Stimulated activated CD4-positive, alpha-beta T cell treated with anti-CD3 and anti-CD28 coated beads, Interleukin-1b, Interleukin-23, amount 100 ng/mL, for 24 hours (primary cell): ENCODE results near the gene KRTAP1-3.
"Not testable (repeated sequence)": the region's sequence is repeated elsewhere in the genome, so short reads cannot be mapped to it uniquely, and the experiment has no call there.

Experiments used
- DNase-seq, 4 experiments: peaks; one replicate each; pipeline ENCODE4 v3.0.0-alpha.2; 2020; ENCODE audit warnings: low read depth in 4 of 4, low spot score in 1 of 4

KRTAP1-3 gene

DNA sequence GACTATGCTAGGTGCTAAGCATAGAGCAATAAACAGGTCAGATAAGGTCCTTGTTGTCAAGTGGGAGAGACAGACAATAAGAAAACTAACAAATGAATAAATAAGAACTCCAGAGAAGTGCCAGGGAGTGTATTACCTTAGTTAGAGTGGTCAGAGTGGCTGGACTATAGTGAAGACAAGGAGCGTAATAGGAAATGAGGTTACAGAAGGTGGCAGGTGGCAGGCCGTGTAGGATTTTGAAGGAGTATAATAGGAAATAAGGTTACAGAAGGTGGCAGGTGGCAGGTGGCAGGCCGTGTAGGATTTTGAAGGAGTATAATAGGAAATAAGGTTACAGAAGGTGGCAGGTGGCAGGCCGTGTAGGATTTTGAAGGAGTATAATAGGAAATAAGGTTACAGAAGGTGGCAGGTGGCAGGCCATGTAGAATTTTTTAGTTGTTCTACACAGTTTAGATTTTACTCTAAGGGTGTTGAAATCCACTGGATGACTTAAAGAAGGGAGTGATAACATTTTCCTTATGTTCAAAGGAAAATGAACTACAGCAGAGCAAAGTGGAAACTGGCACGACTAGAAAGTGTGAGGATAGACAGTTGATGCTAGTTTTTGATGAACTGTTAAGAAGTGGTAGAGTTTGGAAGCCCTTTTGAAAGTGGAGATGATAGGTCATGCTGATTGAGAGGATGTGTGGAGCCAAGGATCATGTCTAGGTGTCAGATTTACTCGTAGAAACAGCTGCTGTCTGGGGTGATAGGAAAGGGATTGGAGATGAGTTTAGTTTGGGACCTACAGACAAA lies 22.2 kb downstream of the KRTAP1-3 start:
- DNase-seq, result no peak

DNA sequence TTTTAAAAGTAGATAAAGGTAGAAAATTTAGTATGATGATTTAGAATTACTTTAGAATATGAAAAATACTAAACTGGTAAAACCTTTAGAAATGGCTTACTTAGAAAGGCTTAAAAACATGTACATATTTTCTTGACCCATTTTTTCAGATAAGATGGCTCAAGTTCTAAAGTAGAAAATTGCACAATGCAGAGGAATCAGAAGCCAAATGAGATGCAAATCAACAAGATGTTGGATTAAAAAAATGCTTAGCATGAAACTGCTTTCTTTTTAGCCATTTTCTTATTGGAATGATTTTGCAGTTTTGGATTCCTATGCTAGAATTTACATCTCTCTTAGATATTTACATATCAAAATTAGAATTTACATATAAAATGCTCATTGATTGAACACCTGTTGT lies 24.2 kb downstream of the KRTAP1-3 start:
- no peak for DNase-seq

DNA sequence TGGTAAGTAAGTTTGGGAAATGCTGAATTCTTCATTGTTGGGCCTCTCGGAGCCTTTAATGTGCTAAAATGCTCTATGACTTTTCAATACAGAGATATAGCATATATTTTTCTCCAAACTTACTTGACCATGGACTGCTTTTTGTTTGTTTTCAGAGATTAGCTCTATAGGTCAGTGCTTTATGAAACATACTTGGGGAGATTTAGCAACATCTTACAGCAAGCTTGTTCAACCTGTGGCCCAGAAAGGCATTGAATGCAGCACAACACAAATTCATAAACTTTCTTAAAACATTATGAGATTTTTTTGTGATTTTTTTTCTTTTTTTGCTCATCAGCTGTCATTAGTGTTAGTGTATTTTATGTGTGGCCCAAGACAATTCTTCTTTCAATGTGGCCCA lies 24.7 kb downstream of the KRTAP1-3 start:
- no peak for DNase-seq

DNA sequence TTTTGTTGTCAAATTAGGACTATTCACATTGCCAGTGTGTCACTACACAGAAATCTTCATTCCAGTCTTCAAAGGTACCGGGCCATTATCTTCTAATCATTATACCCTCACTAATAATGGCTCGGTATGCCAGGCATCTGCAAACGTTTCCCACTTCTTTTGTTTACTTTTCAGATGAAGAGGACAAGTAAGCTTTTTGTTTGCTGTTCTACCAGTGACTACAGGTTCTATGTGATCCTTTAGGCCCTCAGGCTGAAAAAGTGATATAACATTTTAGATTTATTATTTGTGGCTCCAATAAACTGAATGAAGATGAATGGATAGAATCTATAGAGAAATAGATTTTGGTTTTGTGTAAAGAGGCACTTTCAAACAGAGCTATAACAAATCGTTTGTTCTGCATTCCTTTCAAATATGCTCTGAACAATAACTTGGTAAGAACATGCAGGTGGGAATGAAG lies 25.3 kb downstream of the KRTAP1-3 start:
- no peak for DNase-seq

DNA sequence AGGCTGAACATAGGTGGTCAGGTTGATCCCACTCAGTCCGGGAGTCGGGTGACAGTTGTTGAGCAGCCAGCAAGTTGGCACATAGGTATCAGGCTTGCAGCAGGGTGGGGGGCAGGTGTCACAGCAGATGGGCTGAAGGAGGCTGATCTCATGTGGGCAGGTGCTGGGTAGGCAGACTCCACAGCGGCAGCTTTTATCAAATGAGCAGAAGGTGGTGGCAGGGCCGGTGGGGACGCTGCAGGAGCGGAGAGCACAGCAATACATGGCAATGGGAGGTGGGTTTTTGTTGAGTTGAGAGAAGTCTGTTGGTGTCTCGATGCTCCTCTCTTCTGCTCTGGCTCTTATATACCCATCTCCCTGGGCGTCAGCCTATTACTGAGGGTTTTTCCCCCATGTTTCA lies 25.9 kb downstream of the KRTAP1-3 start, which contains the start of gene KRTAP3-1:
Gene KRTAP3-1, minus strand, starts transcription at position 318 of the 400 bp plus-strand sequence. Its CDS starts 54 bp downstream, at position 264.
- DNase-seq, result no peak

GRCh38 chr17:41004397-41004796 lies 30.3 kb downstream of the KRTAP1-3 start:
- DNase-seq, result no peak

- no peak for DNase-seq
These were observed 30.7 kb downstream of the KRTAP1-3 start for GRCh38 chr17:41003926-41004325.

DNA sequence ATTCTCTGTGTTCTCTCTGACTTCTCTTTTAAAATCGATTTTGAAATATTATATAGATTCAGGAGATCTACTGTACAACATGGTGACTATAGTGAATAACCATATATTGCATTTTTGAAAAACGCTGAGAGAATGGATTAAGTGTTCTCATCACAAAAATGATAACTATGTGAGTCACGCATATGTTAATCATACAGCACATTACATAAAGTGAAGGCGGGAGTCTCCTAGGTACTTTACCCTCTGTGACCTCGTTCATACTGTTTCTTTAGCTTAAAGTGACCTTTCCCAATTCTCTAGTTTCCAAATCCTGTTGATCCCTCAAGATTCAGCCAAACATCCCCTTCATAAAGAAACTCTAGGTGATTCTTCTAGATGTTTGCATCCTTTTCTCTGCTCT lies 31.9 kb downstream of the KRTAP1-3 start:
- DNase-seq, result no peak

- no peak for DNase-seq
These were observed 32.9 kb downstream of the KRTAP1-3 start for GRCh38 chr17:41001795-41002194.

DNA sequence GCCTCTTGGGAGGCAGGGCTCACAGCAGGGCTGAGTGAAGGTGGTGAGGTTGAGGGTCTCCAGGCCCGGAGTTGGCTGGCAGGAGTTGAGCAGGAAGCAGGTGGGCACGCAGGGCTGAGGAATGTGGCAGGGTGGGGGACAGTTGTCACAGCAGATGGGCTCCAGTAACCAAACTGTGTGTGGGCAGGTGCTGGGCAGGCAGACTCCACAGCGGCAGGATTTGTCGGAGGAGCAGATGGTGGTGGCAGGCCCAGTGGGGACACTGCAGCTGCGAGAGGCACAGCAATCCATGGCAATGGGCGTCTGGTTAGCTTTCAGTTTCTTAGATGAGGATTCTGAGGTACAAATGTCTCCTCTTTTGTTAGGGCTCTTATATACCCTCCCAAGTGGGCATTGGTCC lies 35.1 kb downstream of the KRTAP1-3 start, which contains the start of gene KRTAP3-2:
Gene KRTAP3-2, minus strand, starts transcription at position 344 of the 400 bp plus-strand sequence. Its CDS starts 53 bp downstream, at position 291.
- not testable (repeated sequence) for DNase-seq

DNA sequence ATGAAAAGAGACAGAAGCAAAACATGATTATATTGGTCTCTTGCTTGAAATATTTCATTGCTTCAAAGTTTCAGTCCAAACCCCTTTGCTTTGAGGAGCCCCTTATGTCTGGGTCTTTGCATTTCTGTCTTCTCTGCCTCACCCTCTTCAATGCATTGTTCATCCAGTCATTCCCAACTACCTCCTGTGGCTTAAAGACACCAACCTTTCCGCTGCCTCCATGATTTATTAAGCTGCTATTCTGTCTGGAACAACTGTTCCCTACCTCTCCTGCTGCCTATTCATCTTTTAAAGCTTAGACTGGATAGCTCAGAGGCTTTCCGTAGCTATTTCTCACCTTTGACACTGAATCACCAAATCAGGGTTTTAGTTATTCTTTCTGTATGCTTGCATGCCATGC lies 37.3 kb downstream of the KRTAP1-3 start:
- no peak for DNase-seq

- DNase-seq, result no peak
These were observed 37.8 kb downstream of the KRTAP1-3 start for GRCh38 chr17:40996829-40997228.

DNA sequence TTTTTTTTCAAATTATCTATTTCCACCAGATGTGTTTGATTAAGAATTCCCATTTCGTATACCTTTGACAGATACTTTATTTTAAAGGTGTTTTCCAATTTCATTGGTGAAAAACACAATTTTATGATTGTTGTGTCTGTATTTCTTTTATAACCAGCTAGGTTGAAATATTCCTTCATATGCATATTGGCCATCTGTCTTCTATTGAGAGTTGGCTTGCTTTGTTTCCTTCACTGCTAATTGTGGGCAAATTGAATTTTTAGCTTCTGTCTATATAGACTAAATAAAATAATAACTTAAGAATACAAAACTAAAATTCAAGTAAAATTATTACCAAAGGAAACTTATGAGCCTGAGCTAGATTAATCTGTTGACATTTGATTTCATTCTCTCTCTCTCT lies 39.6 kb downstream of the KRTAP1-3 start:
- DNase-seq, result no peak

DNA sequence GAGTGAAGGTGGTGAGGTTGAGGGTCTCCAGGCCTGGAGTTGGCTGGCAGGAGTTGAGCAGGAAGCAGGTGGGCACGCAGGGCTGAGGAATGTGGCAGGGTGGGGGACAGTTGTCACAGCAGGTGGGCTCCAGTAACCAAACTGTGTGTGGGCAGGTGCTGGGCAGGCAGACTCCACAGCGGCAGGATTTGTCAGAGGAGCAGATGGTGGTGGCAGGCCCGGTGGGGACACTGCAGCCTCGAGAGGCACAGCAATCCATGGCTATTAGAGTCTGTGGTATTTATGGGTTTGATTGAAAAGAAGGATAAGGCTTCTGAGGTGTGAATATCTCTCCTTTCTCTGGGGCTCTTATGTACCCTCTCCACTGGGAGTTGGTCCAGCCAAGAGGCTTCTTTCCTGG lies 40.8 kb downstream of the KRTAP1-3 start, which contains the start of gene KRTAP3-3:
Gene KRTAP3-3, minus strand, starts transcription at position 326 of the 400 bp plus-strand sequence. Its CDS starts 67 bp downstream, at position 259.
- DNase-seq, result no peak

DNA sequence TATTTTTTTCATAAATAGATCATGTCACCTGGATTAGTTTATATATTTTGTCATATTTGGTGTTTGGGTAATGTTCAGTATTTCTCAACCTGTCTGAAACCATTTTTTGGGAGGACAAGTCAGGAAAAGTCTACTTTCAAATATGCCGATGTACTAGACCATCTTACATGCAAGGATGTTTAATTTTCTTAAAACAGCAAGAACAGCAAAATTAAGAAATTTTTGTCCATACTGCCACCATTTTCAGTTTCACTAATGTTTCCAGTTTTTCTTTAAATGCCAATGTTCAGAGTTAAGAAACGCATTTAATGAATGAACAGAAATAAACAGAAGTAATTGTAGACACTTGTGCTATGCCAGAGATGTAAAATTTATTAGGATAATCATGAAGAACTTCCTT lies 41.6 kb downstream of the KRTAP1-3 start:
- no peak for DNase-seq

DNA sequence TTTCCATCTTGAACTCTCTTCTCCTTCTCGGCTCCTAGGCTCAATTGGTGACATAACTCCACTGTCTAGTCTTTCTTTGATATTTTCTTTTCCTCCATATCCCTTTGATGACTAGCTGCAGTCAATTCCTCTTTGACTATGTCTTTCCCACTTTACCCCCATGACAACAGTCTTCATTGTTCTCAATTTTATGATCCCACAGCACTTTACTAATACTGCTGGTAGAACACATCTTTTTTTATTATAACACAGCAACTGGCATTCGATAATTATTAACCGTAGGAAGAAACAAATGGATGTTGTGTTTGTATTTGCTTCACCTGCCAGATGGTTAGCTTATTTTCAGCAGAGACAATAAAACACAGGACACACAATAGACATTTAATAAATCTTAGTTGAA lies 42.0 kb downstream of the KRTAP1-3 start:
- DNase-seq, result no peak

GRCh38 chr17:40986920-40987319 lies 47.8 kb downstream of the KRTAP1-3 start:
- DNase-seq, result no peak

- no peak for DNase-seq
These were observed 50.4 kb downstream of the KRTAP1-3 start, which contains the start of gene KRT40 for GRCh38 chr17:40984226-40984625. TSS of gene KRT40 (minus strand) at chr17:40984326. CDS start at chr17:40984273, 53 bp downstream.
